Prostate gland (tissue), 2 donors: ENCODE results near the gene AURKA. TPM values are rescaled to one million over a fixed set of nuclear protein-coding genes. Genes with fewer than 3 reads are reported as not detected.

Experiments
- DNase-seq: peaks from one replicate; pipeline ENCODE4 v3.0.0-alpha.2; 2019; ENCODE audit warnings: low spot score
- H3K27ac ChIP-seq, 2 donors: fragments of 200-600 bp; sonication (generic); 2 replicates each; pipeline ENCODE4 v1.5.1; 2017 to 2019
- H3K27me3 ChIP-seq: fragments of 200-600 bp; sonication (generic); replicated peaks from 2 replicates; pipeline ENCODE4 v1.5.1; 2019; ENCODE audit not compliant: insufficient read depth
- H3K36me3 ChIP-seq, 2 donors: fragments of 200-600 bp; sonication (generic); 1 replicate in 1 of 2; 2 replicates in 1 of 2; pipeline versions ENCODE4 v1.5.1 to v1.8.1; 2017 to 2019
- H3K4me1 ChIP-seq: fragments of 200-600 bp; sonication (generic); replicated peaks from 2 replicates; pipeline ENCODE4 v1.5.1; 2019
- H3K4me3 ChIP-seq, 2 donors: fragments of 200-600 bp; sonication (generic); 2 replicates each; pipeline ENCODE4 v1.5.1; 2017 to 2019
- H3K9me3 ChIP-seq: fragments of 200-600 bp; sonication (generic); 2 replicates; pipeline ENCODE4 v1.5.1; 2017
- POLR2A ChIP-seq: fragments of 450-650 bp; IDR thresholded peaks from one replicate; pipeline ENCODE4 v1.6.1; 2016; ENCODE audit warnings: antibody characterized with exemption, mild to moderate bottlenecking
- POLR2AphosphoS5 ChIP-seq: sonication (generic); formaldehyde crosslinking; IDR thresholded peaks from one replicate; pipeline ENCODE4 v1.6.1; 2017; ENCODE audit warnings: antibody characterized with exemption
- WGBS: methylation state at CpG from one replicate; pipeline ENCODE4 v1.1.5; 2018; 5-methylcytosine and 5-hydroxymethylcytosine counted together
- intact Hi-C: fragments of 100-400 bp; cut with DNase I; formaldehyde crosslinking; loops from one replicate; pipeline ENCODE4 v1.14.2; 2022
- total RNA-seq, 2 donors: library from RNA; depleted of rRNA; stranded (reverse); fragments of >200 nt; gene quantifications; one replicate each; pipeline ENCODE4 v1.1.0, GENCODE V29; 2016
- TF ChIP-seq, protein P1 (sequence below), 4 experiments: fragments of 200-600 bp in 2 of 4; fragments of 450-650 bp in 2 of 4; sonication (generic) in 2 of 4; IDR thresholded peaks; 1 replicate in 3 of 4; 2 replicates in 1 of 4; pipeline ENCODE4 v1.5.1; 2016 to 2019; ENCODE audit warnings: antibody characterized with exemption in 4 of 4, mild to moderate bottlenecking in 2 of 4, moderate library complexity in 2 of 4

The AURKA gene
- total RNA-seq = 1 to 10 TPM; 2.6 to 9.9 TPM

DNA sequence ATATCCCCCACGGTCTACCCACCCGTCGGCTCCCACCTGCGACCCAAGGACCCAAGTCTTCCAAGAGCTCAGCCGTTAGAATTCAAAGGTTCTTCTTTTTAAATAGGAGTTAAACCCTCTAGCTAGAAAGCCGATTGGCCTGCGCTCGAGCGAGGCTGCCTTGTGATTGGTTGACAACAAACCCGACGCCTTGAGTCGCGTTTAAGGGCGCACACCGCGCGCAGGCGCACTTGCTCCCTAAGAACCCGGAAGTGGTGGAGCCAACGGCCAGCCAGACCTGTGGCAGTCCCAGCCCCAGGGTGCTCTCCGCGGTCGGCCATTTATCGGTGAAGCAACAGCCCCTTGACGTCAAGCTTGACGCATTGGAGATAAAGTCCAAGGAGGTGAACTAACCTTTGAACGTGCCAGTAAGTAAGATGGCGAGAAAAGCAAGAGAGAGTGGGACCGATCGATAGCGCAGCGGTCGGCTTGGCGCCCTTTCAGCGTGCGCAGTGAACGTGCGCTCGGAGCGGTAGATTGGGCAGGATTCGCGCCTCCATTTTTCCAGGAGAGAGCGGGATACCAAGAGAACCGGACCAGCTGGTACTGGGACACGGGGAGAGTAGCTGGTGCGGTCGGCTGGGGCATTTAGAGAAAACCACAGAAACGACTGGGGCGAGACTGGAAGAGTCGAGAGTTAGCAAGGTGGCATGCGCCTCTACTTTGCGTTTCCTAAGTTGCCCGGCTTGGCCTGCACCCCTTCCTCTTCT, at the start of gene AURKA, which contains the start of gene CSTF1:
TSS of gene AURKA (minus strand) at position 84 of the 749 bp plus-strand sequence. CDS start 4,018 bp downstream, outside the sequence.
TSS of gene CSTF1 (plus strand) at position 514 of the 749 bp plus-strand sequence. CDS start 2,908 bp downstream, outside the sequence.
- peak; percentile 99 for DNase-seq
- Histone ChIP-seq H3K9me3 (no peaks in the 10 kb centered on the region), H3K36me3 (peaks cover 0 to 2% of the 10 kb centered on the region in 2 donors), H3K4me3 (peak within 1 kb of the TSS; percentile 49 to 81), H3K27me3 (no peaks in the 10 kb centered on the region), H3K4me1 (no peaks in the 10 kb centered on the region), H3K27ac (peak within 1 kb of the TSS; percentile 83 to 91)
- intact Hi-C loops = loop anchor here (1.0 to 2.0 kb wide), 2 partner anchors 34 to 76 kb away; partner anchors contain the start of genes FAM210B and RTF2
- under 1% methylated on average over 53 of the region's 53 CpGs for WGBS
- TF ChIP-seq POLR2AphosphoS5 = peak; percentile 98
- TF ChIP-seq POLR2A = peak; percentile 51
- TF ChIP-seq, protein P1, sequence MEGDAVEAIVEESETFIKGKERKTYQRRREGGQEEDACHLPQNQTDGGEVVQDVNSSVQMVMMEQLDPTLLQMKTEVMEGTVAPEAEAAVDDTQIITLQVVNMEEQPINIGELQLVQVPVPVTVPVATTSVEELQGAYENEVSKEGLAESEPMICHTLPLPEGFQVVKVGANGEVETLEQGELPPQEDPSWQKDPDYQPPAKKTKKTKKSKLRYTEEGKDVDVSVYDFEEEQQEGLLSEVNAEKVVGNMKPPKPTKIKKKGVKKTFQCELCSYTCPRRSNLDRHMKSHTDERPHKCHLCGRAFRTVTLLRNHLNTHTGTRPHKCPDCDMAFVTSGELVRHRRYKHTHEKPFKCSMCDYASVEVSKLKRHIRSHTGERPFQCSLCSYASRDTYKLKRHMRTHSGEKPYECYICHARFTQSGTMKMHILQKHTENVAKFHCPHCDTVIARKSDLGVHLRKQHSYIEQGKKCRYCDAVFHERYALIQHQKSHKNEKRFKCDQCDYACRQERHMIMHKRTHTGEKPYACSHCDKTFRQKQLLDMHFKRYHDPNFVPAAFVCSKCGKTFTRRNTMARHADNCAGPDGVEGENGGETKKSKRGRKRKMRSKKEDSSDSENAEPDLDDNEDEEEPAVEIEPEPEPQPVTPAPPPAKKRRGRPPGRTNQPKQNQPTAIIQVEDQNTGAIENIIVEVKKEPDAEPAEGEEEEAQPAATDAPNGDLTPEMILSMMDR (IDR thresholded peaks at IDR 0.05) = peak in 1 of 4 experiments; percentile 8

DNA sequence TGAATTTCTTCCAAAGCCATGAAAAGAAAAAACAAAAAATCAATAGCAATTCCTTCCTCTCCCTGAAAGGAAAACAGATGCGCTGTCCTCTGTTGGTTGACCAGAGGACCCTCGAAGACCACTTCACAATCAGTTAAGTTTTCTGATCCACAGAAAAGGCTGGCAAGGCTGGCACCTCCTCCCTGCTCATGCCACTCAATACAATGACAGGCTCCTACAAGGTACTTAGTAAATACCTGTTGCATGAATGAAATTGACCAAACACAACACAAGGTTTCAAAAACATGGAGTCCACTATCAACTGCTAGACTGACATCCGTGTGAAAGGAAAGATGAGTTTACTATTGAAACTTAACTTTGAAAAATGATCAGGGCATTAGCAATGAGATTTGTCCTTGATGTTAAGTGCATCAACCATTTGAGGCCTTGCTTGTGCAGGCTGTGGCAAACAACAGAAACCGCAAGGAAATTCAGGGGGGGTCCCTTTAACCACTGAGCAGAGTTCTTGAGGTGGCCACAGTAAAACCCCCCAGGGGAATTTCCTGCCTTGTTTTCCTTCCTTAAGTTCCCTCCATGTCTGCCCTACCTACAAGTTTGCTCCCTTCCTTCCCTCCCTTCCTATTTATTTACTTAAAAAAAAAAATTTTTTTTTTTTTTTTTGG, 48.5 kb upstream of the AURKA start:
- Histone ChIP-seq H3K9me3 (no peaks in the 10 kb centered on the region), H3K4me1 (no peaks in the 10 kb centered on the region), H3K27me3 (peaks cover 3% of the 10 kb centered on the region), H3K4me3 (no peak overlapping the region), H3K36me3 (no peaks in the 10 kb centered on the region), H3K27ac (no peak overlapping the region)
- intact Hi-C loops = no loop called here
- no peak for DNase-seq
- 78% methylated on average over 4 of the region's 4 CpGs for WGBS
- TF ChIP-seq, protein P1 (IDR thresholded peaks at IDR 0.05) = no peak
- TF ChIP-seq POLR2A (no peak), POLR2AphosphoS5 (no peak)

DNA sequence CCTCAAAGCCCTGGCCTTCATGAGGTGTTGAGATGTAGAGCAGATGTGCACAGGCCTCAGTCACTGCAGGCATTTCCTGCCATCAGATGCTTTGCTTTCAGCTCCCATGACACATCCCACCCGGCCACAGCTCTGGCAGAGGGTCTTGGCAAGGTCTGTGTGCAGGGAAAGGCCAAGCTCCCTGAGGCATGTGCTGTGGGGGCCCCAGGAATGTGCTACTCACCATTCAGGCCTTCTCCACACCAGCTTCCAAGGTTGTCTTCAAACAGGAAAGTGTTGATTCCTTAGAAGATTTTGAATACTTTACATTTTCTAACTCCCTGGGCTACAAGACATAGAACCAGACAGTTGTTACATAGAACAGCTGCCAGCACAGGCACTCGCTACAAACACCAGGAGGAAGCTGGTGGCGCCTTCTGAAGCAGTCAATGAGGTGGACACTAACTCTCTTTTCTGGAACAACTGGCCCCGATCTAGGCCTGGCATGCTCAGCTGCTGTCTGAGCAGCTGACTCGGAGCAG, 47.8 kb upstream of the AURKA start:
- Histone ChIP-seq H3K9me3 (no peaks in the 10 kb centered on the region), H3K4me3 (no peak overlapping the region), H3K36me3 (no peaks in the 10 kb centered on the region), H3K27me3 (no peaks in the 10 kb centered on the region), H3K27ac (no peak overlapping the region), H3K4me1 (no peaks in the 10 kb centered on the region)
- intact Hi-C loops = no loop called here
- no peak for DNase-seq
- 37% methylated on average over 5 of the region's 5 CpGs for WGBS
- TF ChIP-seq, protein P1 (IDR thresholded peaks at IDR 0.05) = no peak
- no peak for TF ChIP-seq POLR2A
- no peak for TF ChIP-seq POLR2AphosphoS5

DNA sequence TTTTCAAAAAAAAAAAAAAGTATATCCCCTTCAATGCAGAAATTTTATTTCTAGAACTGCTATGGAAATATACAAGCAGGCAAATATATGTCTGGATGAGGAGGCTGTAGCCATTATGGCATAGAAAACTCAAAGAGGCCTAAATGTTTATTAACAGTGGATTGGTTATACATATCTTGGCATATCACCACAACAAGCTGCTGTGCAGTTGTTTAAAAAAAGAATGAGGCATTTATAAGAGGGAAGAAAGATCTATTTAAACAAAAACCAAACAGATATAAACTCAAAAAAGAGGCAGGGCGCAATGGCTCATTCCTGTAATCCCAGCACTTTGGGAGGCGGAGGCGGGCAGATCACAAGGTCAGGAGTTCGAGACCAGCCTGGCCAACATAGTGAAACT, 46.3 kb upstream of the AURKA start:
- no peak for DNase-seq
- H3K27ac ChIP-seq = no peak overlapping the region
- H3K4me3 ChIP-seq = no peak overlapping the region
- no peaks in the 10 kb centered on the region for H3K27me3 ChIP-seq
- H3K36me3 ChIP-seq = no peaks in the 10 kb centered on the region
- intact Hi-C loops = no loop called here
- WGBS = 93% methylated on average over 4 of the region's 4 CpGs
- H3K4me1 ChIP-seq = no peaks in the 10 kb centered on the region
- TF ChIP-seq POLR2A (no peak), POLR2AphosphoS5 (no peak)
- TF ChIP-seq, protein P1 (IDR thresholded peaks at IDR 0.05) = no peak
- no peaks in the 10 kb centered on the region for H3K9me3 ChIP-seq
